ENCODE measurements around the gene VWC2L. TPM values are rescaled to one million over a fixed set of nuclear protein-coding genes. Genes with fewer than 3 reads are reported as not detected.

VWC2L gene
- total and polyA plus RNA-seq, 2 of the 8 experiments (the other 6 are each of a cell fraction or from before 2014, with no cell fraction given) = not detected

DNA sequence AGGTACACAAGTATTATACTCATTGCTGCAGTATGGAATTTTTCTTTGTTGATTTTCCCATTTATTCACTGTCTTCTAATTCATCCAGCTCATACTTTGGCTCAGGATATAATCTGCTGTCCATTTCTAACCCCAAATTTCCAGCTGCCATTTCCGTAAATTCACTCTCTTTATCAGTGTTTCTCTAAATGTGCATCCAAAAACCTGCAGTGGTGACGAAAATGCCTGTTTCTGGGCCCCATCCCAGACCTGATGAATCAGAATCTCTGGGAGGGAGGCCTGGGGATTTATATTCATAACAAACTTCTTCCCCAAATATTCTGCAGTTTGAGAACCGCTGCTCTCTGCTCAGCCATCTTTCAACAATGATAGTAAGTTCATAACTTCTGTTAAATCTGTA lies 86.6 kb downstream of the VWC2L start:
- H3K4ac ChIP-seq (replicated peaks; ENCODE audit: insufficient read length, low read depth, low read length) = no peak overlapping the region
- no peak overlapping the region for H3K4me2 ChIP-seq (ENCODE audit: insufficient read depth in 1 of 2, low read depth in 2 of 2, low read length in 2 of 2)
- H3K56ac ChIP-seq (replicated peaks; ENCODE audit: insufficient read length, low read depth, low read length) = no peak overlapping the region
- no peak overlapping the region for H4K8ac ChIP-seq (ENCODE audit: extremely low read depth, insufficient read depth, low read length)
- no peaks in the 10 kb centered on the region for H3K79me2 ChIP-seq (ENCODE audit: control insufficient read depth in 1 of 2, insufficient read depth in 2 of 2, low read length in 2 of 2)
- H2AK5ac ChIP-seq (ENCODE audit: low read depth, low read length) = no peak overlapping the region
- 0 out of 4 replicates have a peak, but pooled peaks cover 0 to 2% of the 10 kb centered on the region in 2 experiments for H3K9me3 ChIP-seq (ENCODE audit: insufficient read depth in 2 of 2, low read depth in 1 of 2, low read length in 1 of 2)
- H2BK120ac ChIP-seq (replicated peaks; ENCODE audit: low read depth, low read length) = no peak overlapping the region
- H2BK5ac ChIP-seq (ENCODE audit: low read depth, low read length) = no peak overlapping the region
- no peak overlapping the region for H4K91ac ChIP-seq (replicated peaks; ENCODE audit: insufficient read length, low read length)
- H3K36me3 ChIP-seq (ENCODE audit: control insufficient read depth in 2 of 4, insufficient read depth in 4 of 4, low read length in 3 of 4) = no peaks in the 10 kb centered on the region
- 91% methylated on average over 3 of the region's 3 CpGs; no CpG with 5 or more reads in 1 of the 2 experiments for WGBS, 2 experiments (ENCODE audit: extremely low coverage in 1 of 2, insufficient coverage in 1 of 2, insufficient read length in 1 of 2, insufficient replicate concordance in 2 of 2, low coverage in 1 of 2, low lambda C conversion rate in 2 of 2, missing lambda C conversion rate in 1 of 2)
- ChIA-PET CTCF (ENCODE audit: partially characterized antibody) (interaction anchor here (0.6 to 1.3 kb wide), 3 partner anchors 10 to 863 kb away, joined by 3 to 4 read pairs (median 3); no protein-coding TSS in a partner anchor), POLR2A (ENCODE audit: partially characterized antibody) (no interaction called here)
- no peak overlapping the region for H3K23ac ChIP-seq (ENCODE audit: insufficient read length)
- H4K5ac ChIP-seq (ENCODE audit: insufficient read length, low read depth, low read length) = no peak overlapping the region
- H3K23me2 ChIP-seq (ENCODE audit: low read depth, low read length) = no peaks in the 10 kb centered on the region
- H3K4me1 ChIP-seq (replicated peaks in 1 of 4; ENCODE audit: control insufficient read depth in 3 of 4, insufficient read depth in 4 of 4, low read length in 3 of 4) = no peaks in the 10 kb centered on the region
- H2AFZ ChIP-seq (ENCODE audit: low read length) = no peak overlapping the region
- TF ChIP-seq SP2 (IDR thresholded peaks at IDR 0.05; ENCODE audit: low read length) (no peak), CHD1 (IDR thresholded peaks at IDR 0.05; ENCODE audit: low read depth, low read length) (no peak), GTF2F1 (IDR thresholded peaks at IDR 0.05; ENCODE audit: borderline replicate concordance, low read depth, low read length) (no peak), CEBPB (IDR thresholded peaks at IDR 0.05; ENCODE audit: low read depth, low read length) (no peak), GABPA (IDR thresholded peaks at IDR 0.05; ENCODE audit: borderline replicate concordance, insufficient read depth, low read length) (no peak), RNF2 (IDR thresholded peaks at IDR 0.05; ENCODE audit: borderline replicate concordance, low read depth, low read length, missing control alignments, poor library complexity, severe bottlenecking) (no peak), KDM1A (IDR thresholded peaks at IDR 0.05; ENCODE audit: borderline replicate concordance, low read length) (no peak), SP1 (IDR thresholded peaks at IDR 0.05; ENCODE audit: low read depth, low read length) (no peak), SIRT6 (IDR thresholded peaks at IDR 0.05; ENCODE audit: low read length) (no peak), POU5F1 (IDR thresholded peaks at IDR 0.05; ENCODE audit: low read depth, low read length) (no peak)
- TF ChIP-seq, protein P1, sequence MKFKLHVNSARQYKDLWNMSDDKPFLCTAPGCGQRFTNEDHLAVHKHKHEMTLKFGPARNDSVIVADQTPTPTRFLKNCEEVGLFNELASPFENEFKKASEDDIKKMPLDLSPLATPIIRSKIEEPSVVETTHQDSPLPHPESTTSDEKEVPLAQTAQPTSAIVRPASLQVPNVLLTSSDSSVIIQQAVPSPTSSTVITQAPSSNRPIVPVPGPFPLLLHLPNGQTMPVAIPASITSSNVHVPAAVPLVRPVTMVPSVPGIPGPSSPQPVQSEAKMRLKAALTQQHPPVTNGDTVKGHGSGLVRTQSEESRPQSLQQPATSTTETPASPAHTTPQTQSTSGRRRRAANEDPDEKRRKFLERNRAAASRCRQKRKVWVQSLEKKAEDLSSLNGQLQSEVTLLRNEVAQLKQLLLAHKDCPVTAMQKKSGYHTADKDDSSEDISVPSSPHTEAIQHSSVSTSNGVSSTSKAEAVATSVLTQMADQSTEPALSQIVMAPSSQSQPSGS (IDR thresholded peaks at IDR 0.05; ENCODE audit: low read length) = no peak
- TF ChIP-seq, protein P2, sequence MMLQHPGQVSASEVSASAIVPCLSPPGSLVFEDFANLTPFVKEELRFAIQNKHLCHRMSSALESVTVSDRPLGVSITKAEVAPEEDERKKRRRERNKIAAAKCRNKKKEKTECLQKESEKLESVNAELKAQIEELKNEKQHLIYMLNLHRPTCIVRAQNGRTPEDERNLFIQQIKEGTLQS (IDR thresholded peaks at IDR 0.05; ENCODE audit: insufficient read depth, low read depth, low read length) = no peak
- no peak overlapping the region for H3K9ac ChIP-seq (replicated peaks in 1 of 4; ENCODE audit: extremely low read depth in 1 of 4, low read depth in 3 of 4, low read length in 3 of 4)
- H3K27me3 ChIP-seq (replicated peaks in 1 of 4; ENCODE audit: control insufficient read depth in 3 of 4, extremely low read depth in 1 of 4, insufficient read depth in 3 of 4, low read length in 3 of 4) = no peaks in the 10 kb centered on the region
- no peak for FAIRE-seq
- H2BK12ac ChIP-seq (ENCODE audit: low read depth, low read length) = no peak overlapping the region
- H3K14ac ChIP-seq (ENCODE audit: insufficient read length) = no peak overlapping the region
- H3K79me1 ChIP-seq (ENCODE audit: low read depth, low read length) = no peaks in the 10 kb centered on the region
- no peak overlapping the region for H2BK15ac ChIP-seq (ENCODE audit: low read length)
- H4K20me1 ChIP-seq (replicated peaks in 1 of 2; ENCODE audit: control insufficient read depth in 1 of 2, insufficient read depth in 2 of 2, low read length in 2 of 2) = no peaks in the 10 kb centered on the region
- H2BK20ac ChIP-seq (ENCODE audit: low read length) = no peak overlapping the region
- H3K27ac ChIP-seq (ENCODE audit: low read depth, low read length) = no peak overlapping the region
- H3K18ac ChIP-seq (ENCODE audit: extremely low read depth, low read length) = no peak overlapping the region
- H3K4me3 ChIP-seq (ENCODE audit: extremely low read depth in 1 of 4, insufficient read depth in 2 of 4, low read depth in 3 of 4, low read length in 4 of 4) = no peak overlapping the region
- DNase-seq (ENCODE audit: low read depth in 1 of 2, low spot score in 2 of 2) = no peak

Data from H1 (cell line).